HAP-1 (cell line): ENCODE data around the gene TNS3.

Experiments used
- DNase-seq, 2 experiments: peaks; one replicate each; pipeline ENCODE4 v3.0.0-alpha.2; 2016 to 2020; ENCODE audit warnings: low spot score in 2 of 2
- H3K27me3 ChIP-seq: fragments of 250-450 bp; sonication (Bioruptor Pico); 2 replicates; pipeline ENCODE4 v1.5.1; 2020; ENCODE audit warnings: low read depth, mild to moderate bottlenecking, moderate library complexity
- H3K36me3 ChIP-seq: fragments of 250-450 bp; sonication (Bioruptor Pico); replicated peaks from 2 replicates; pipeline ENCODE4 v1.5.1; 2020; ENCODE audit warnings: mild to moderate bottlenecking
- H3K4me1 ChIP-seq: fragments of 250-450 bp; sonication (Bioruptor Pico); 2 replicates; pipeline ENCODE4 v1.5.1; 2020; ENCODE audit warnings: mild to moderate bottlenecking
- H3K4me3 ChIP-seq: fragments of 250-450 bp; sonication (Bioruptor Pico); 2 replicates; pipeline ENCODE4 v1.5.1; 2020; ENCODE audit warnings: mild to moderate bottlenecking, moderate library complexity
- H3K9me3 ChIP-seq: fragments of 250-450 bp; sonication (Bioruptor Pico); 2 replicates; pipeline ENCODE4 v1.5.1; 2020; ENCODE audit warnings: mild to moderate bottlenecking, moderate library complexity
- in situ Hi-C: fragments of 300-500 bp; cut with MboI; formaldehyde crosslinking; loops from 3 replicates; pipeline ENCODE4 v1.14.3; 2020; ENCODE audit warnings: low sequenced_read_pairs, inconsistent platforms, mixed read lengths

The TNS3 gene

DNA sequence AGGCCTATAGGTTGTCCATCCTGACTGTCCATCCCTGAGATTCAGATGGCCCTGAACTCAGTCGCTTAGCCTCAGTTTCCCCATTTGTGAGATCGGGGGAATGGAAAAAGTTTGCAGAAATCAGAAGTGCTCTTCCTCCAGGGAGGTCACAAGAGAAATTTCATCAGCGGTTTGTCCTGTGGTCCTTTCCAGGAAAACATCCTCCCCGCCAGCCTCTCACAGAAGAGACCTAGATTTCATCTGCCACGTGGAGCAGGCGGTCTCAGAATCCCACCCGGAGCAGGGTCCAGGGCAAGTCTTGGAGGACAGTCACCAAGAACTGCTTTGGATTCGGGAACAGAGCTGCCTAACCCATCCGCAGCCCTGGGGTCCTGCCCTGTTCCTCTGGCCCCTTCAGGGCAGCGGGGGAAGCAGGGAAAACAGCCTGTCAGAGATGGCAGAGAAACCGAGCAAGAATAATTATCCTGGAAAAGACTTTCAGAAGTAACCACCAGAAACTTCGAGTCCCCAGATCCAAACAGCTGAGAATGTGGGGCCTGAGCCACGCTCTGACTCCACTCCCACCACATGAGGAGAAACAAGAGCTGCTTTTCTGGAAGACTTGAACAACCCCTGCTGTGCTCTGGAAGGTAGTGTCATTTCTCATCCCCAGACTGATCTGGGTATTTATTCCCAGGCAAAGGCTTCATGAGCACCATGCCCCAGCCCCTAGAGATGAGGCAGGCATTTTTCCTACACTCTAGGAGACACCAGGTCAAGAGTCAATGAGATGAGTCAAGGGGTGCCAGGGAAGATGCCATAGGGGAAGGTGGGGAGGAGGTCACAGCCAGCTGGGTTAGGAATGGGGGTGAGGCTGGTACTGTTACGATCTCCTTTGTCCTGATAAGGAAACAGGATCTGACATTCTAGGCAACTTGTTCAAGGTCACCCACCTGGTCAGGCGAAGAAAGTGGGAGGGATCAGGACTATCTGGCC lies 1.1 kb upstream of the TNS3 start:
- Histone ChIP-seq H3K36me3 (peaks cover 13% of the 10 kb centered on the region), H3K27me3 (no peaks in the 10 kb centered on the region), H3K4me3 (peak overlapping the region; percentile 92), H3K4me1 (peaks cover 17% of the 10 kb centered on the region), H3K9me3 (no peaks in the 10 kb centered on the region)
- in situ Hi-C loops, result no loop called here
- no peak for DNase-seq

DNA sequence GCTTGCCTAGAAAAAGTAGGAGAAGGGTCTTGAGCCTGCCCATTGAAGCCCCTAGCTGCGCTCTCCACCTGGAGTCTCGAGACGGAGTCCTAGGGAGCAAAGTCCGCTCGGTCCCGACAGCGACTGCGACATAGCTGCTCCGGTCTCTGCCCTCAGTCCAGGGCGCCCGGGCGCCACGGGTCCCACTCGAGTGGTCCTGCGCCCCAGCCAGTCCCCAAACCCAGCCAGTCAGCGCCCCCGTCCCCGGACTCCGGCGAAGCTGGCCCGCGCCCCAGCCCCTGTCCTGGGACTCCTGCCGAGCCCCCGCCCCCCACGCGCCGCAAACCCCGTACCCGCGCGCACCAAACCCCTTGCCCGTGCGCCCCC lies 490 bp downstream of the TNS3 start:
- Histone ChIP-seq H3K27me3 (no peaks in the 10 kb centered on the region), H3K4me3 (peak overlapping the region; percentile 92), H3K9me3 (no peaks in the 10 kb centered on the region), H3K36me3 (peaks cover 13% of the 10 kb centered on the region), H3K4me1 (peaks cover 30% of the 10 kb centered on the region)
- peak in 1 of 2 experiments; percentile 57 for DNase-seq
- in situ Hi-C loops, result no loop called here

GRCh38 chr7:47580811-47581331 lies 1.0 kb downstream of the TNS3 start:
- in situ Hi-C loops, result no loop called here
- peaks cover 34% of the 10 kb centered on the region for H3K4me1 ChIP-seq
- H3K27me3 ChIP-seq, result no peaks in the 10 kb centered on the region
- peak; percentile 71 to 72 for DNase-seq
- peaks cover 13% of the 10 kb centered on the region for H3K36me3 ChIP-seq
- peak overlapping the region; percentile 92 for H3K4me3 ChIP-seq
- H3K9me3 ChIP-seq, result no peaks in the 10 kb centered on the region

GRCh38 chr7:47580175-47580706 lies 1.7 kb downstream of the TNS3 start:
- DNase-seq, result peak; percentile 83 to 91
- Histone ChIP-seq H3K27me3 (no peaks in the 10 kb centered on the region), H3K9me3 (no peaks in the 10 kb centered on the region), H3K4me1 (peaks cover 34% of the 10 kb centered on the region), H3K4me3 (peak overlapping the region; percentile 92), H3K36me3 (peaks cover 13% of the 10 kb centered on the region)
- in situ Hi-C loops, result no loop called here

DNA sequence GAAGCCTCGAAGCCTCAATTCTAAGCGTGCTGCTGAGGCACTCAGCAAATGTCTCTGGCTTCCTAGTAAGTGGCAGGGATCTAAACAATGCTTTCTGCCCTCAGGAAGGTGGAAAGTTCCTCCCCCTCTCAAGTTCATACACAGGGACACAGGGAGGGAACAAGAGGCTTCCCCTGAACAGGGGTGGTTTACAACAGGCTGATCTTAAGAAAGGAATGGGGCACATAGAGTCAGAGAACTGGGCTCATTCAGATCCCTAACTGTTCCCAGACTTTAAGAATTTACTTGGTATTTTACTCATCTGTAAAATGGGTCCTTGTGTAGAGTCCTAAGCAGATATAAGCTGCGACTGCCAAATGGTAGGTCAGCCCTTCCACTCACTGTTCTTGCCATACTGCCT lies 2.5 kb downstream of the TNS3 start:
- Histone ChIP-seq H3K4me1 (peaks cover 42% of the 10 kb centered on the region), H3K36me3 (peaks cover 13% of the 10 kb centered on the region), H3K9me3 (no peaks in the 10 kb centered on the region), H3K27me3 (no peaks in the 10 kb centered on the region), H3K4me3 (no peak overlapping the region)
- DNase-seq, result no peak
- in situ Hi-C loops, result no loop called here

DNA sequence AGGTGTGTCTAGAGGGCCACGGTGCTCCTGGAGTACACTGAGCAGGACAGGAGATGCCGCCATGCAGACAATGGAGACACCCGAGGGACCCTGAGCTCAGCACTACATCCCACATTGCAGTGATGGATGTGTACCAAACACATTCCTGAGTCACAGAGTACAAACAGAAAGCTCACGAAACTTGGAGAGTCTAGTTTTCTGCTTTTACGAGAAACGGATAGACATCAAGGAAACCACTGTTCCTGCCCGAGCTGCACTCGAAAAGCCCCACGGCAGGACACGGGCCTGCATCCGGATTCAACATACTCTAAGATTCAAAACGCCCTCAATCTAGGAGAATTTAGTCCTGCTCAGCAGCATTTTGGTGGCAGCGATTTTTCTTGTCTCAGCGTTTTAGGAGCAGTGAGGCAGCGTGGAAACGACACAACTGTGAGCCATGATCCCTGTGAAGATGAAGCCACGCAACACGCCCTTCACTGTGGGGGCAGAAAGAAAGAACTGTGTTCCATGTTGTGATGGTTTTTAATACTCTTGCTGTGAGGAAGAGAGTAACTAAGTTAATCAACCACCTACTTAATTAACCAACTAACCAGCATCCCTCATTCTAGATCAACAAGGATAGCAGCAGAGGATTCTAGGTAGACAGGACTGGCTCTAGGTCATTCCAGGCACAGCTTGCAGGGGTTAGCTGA lies 3.2 kb downstream of the TNS3 start:
- Histone ChIP-seq H3K4me1 (peaks cover 49% of the 10 kb centered on the region), H3K4me3 (no peak overlapping the region), H3K36me3 (peaks cover 13% of the 10 kb centered on the region), H3K9me3 (no peaks in the 10 kb centered on the region), H3K27me3 (no peaks in the 10 kb centered on the region)
- DNase-seq, result no peak
- in situ Hi-C loops, result no loop called here

DNA sequence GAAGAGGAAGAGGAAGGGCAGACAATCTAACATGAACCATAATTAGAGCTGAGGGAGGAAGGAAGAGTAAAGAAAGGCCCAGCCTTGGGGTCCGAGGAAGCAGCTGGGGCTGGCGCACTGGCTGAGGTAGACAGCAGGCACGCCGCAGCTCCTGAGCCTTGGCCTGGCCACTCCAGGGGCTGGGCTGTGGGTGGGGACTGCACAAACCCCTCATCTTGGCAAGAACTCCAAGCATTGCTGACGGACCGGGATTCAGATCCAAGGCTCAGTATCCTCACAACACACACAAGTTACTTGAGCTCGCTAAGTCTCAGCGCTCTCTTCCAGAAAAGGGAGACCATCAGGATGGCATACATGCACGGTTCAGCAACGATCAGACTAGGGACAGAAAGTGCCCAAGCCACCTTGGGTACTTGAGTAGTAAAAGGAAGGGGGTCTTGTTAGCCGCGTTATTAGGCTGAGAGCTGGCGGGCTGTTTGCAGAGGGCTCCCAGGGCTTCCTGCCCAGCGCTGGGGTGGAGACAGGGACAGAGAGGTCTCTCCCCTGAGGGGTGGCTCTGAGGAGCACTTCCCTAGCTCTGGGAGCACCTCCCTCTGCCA lies 4.5 kb downstream of the TNS3 start:
- no peaks in the 10 kb centered on the region for H3K9me3 ChIP-seq
- H3K4me3 ChIP-seq, result no peak overlapping the region
- no peaks in the 10 kb centered on the region for H3K27me3 ChIP-seq
- H3K36me3 ChIP-seq, result peaks cover 13% of the 10 kb centered on the region
- no peak for DNase-seq
- in situ Hi-C loops, result no loop called here
- H3K4me1 ChIP-seq, result peaks cover 59% of the 10 kb centered on the region

- peaks cover 16% of the 10 kb centered on the region for H3K36me3 ChIP-seq
- in situ Hi-C loops, result no loop called here
- no peaks in the 10 kb centered on the region for H3K27me3 ChIP-seq
- DNase-seq, result no peak
- peaks cover 65% of the 10 kb centered on the region for H3K4me1 ChIP-seq
- no peaks in the 10 kb centered on the region for H3K9me3 ChIP-seq
- H3K4me3 ChIP-seq, result no peak overlapping the region
Observed at GRCh38 chr7:47576866-47577306, 5.0 kb downstream of the TNS3 start.

DNA sequence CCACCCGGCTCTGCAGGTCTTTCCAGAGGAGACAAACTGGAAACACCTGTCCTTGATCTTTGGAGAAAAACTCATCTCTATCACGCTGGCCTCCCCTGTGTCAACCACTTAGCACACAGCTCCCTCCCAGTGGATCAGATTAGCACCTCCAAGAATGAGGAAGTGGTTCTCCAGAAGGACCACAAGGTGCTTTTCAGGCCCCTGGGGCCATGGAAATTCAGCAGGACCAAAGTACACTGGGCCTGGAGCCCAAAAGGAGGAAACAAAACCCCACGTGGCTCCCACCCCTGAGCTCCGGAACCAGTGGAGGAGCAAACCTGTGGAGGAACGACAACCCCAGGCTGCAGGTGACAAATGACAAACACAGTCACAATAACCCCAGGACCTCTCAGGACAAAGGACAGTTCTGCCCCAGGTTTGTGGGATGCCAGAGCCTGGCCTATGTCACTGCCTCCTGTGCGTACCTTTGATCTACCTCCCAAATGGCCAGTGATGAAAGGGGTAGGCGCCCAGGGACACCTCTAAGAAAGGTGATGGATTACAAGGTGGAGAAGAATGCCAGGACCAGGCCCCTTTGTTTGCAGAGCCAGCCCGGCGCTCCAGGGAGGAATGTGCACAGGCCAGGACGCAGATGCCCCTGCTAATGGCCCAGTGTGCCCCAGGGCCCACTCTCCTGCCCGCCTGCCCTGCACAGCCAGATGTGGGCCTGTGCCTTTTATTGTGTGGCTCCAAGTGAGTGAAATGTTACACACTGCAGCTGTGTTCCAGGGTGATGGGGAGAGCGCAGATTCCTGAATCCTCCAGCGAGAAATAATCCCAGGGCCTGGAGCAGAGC lies 5.7 kb downstream of the TNS3 start:
- Histone ChIP-seq H3K4me1 (peaks cover 69% of the 10 kb centered on the region), H3K36me3 (peaks cover 21% of the 10 kb centered on the region), H3K4me3 (no peak overlapping the region), H3K9me3 (no peaks in the 10 kb centered on the region), H3K27me3 (no peaks in the 10 kb centered on the region)
- in situ Hi-C loops, result no loop called here
- DNase-seq, result peak; percentile 16 to 50

DNA sequence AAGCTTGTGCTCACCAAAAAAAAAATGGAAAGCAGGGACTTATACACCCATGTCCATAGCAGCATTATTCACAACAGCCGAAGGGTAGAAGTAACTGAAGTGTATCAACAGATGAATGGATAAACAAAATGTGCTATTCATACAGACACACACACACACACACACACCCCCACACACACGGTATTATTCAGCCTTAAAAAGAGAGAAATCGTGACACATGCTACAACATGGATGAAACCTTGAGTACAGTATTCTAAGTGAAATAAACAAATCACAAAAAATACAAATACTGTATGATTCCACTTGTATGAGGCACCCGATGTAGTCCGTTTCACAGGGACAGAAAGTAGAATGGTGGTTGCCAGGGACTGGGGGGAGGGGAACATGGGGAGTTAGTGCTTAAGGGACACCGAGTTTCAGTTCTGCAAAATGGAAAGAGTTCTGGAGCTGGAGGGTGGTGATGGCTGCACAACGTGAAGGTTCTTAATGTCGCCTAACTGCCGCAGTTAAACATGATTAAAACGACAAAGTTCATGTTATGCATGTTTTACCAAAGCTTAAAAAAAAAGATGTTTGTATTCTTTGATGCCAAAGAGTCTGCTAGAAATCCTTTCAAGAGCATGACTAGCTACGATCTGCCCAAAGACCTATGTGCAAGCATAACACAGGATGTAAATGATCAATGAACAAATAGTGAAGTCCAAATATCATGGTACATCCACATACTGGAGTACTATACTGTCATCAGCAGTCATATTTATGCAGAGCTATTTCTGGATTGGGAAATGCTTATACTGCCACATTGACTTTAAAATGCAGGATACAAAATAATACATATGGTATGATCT lies 7.2 kb downstream of the TNS3 start:
- H3K4me1 ChIP-seq, result peaks cover 65% of the 10 kb centered on the region

GRCh38 chr7:47573758-47574481 lies 8.0 kb downstream of the TNS3 start:
- in situ Hi-C loops, result no loop called here

More for the DNA sequence above, 7.2 kb downstream of the TNS3 start:
- in situ Hi-C loops, result no loop called here
- H3K36me3 ChIP-seq, result peaks cover 23% of the 10 kb centered on the region
- DNase-seq, result peak; percentile 0 to 45
- H3K27me3 ChIP-seq, result no peaks in the 10 kb centered on the region
- no peak overlapping the region for H3K4me3 ChIP-seq
- no peaks in the 10 kb centered on the region for H3K9me3 ChIP-seq

More at GRCh38 chr7:47573758-47574481, 8.0 kb downstream of the TNS3 start:
- H3K4me1 ChIP-seq, result peaks cover 58% of the 10 kb centered on the region
- H3K4me3 ChIP-seq, result no peak overlapping the region
- peak; percentile 50 to 61 for DNase-seq
- no peaks in the 10 kb centered on the region for H3K9me3 ChIP-seq
- no peaks in the 10 kb centered on the region for H3K27me3 ChIP-seq
- H3K36me3 ChIP-seq, result peaks cover 15% of the 10 kb centered on the region
